ENCODE data around the gene MAFG. TPM values are rescaled to one million over a fixed set of nuclear protein-coding genes. Genes with fewer than 3 reads are reported as not detected.

Gene MAFG
- total RNA-seq, 4 donors from 2014 or later = 37.1 to 65.5 (median 51.9) TPM

- Histone ChIP-seq H3K27me3 (peaks cover 7 to 21% (median 19%) of the 10 kb centered on the region in 3 donors), H3K36me3 (no peaks in the 10 kb centered on the region), H3K27ac (peak overlapping the region; percentile 61 to 90 (median 82)), H3K4me3 (peak overlapping the region; percentile 4 to 46 (median 28)), H3K9me3 (no peaks in the 10 kb centered on the region), H3K4me1 (peaks cover 12 to 23% of the 10 kb centered on the region in 2 donors)
- TF ChIP-seq POLR2A (IDR thresholded peaks at IDR 0.05) = peak; percentile 11 to 53
- no peak for TF ChIP-seq CTCF (IDR thresholded peaks at IDR 0.05 in 4 of 5, conservative IDR thresholded peaks at IDR 0.05 in 1 of 5)
- ATAC-seq (peak in 1 of 2 donors; percentile 11), DNase-seq (no peak)
- intact Hi-C loops (cut with DNase I; ENCODE audit: low total_unique reads) (loop anchor here (2.0 kb wide), 1 partner anchor 15 kb away; the partner anchor contains the start of gene ASPSCR1), in situ Hi-C loops (cut with MboI; ENCODE audit: low sequenced_read_pairs in 4 of 4) (loop anchor here in 1 of 4 donors (5.0 kb wide), 1 partner anchor 60 kb away; the partner anchor contains the start of genes CENPX and LRRC45)
Measured at GRCh38 chr17:81961521-81962498, 34.3 kb upstream of the MAFG start.

- TF ChIP-seq CTCF (IDR thresholded peaks at IDR 0.05 in 4 of 5, conservative IDR thresholded peaks at IDR 0.05 in 1 of 5) (peak in 3 of 5 experiments; percentile 19 to 53 (median 39)), POLR2A (IDR thresholded peaks at IDR 0.05) (no peak)
- intact Hi-C loops (cut with DNase I; ENCODE audit: low total_unique reads) (no loop called here), in situ Hi-C loops (cut with MboI; ENCODE audit: low sequenced_read_pairs in 4 of 4) (loop anchor here in 1 of 4 donors (5.0 kb wide), 1 partner anchor 61 kb away; the partner anchor contains the start of genes CENPX and LRRC45)
- Histone ChIP-seq H3K4me3 (peak within 1 kb of the TSS; percentile 40 to 54 (median 48)), H3K27me3 (peaks cover 7 to 21% (median 19%) of the 10 kb centered on the region in 3 donors), H3K27ac (peak within 1 kb of the TSS; percentile 61 to 90 (median 82)), H3K36me3 (no peaks in the 10 kb centered on the region), H3K4me1 (peaks cover 12 to 23% of the 10 kb centered on the region in 2 donors), H3K9me3 (no peaks in the 10 kb centered on the region)
- ATAC-seq = peak in 1 of 2 donors; percentile 47
- peak in 1 of 2 donors; percentile 39 for DNase-seq
Measured at GRCh38 chr17:81961087-81961511, 33.6 kb upstream of the MAFG start, which contains the start of gene NOTUM. NOTUM (minus strand) TSS chr17:81961187; CDS start chr17:81960909, 278 bp downstream.

- Histone ChIP-seq H3K4me3 (peak overlapping the region; percentile 40 to 54 (median 48)), H3K36me3 (no peaks in the 10 kb centered on the region), H3K4me1 (peaks cover 12 to 23% of the 10 kb centered on the region in 2 donors), H3K9me3 (no peaks in the 10 kb centered on the region), H3K27ac (peak overlapping the region in 2 of 4 donors; percentile 34 to 50), H3K27me3 (peaks cover 7 to 21% (median 19%) of the 10 kb centered on the region in 3 donors)
- in situ Hi-C loops (cut with MboI; ENCODE audit: low sequenced_read_pairs in 4 of 4) (loop anchor here in 1 of 4 donors (5.0 kb wide), 1 partner anchor 62 kb away; the partner anchor contains the start of genes CENPX and LRRC45), intact Hi-C loops (cut with DNase I; ENCODE audit: low total_unique reads) (no loop called here)
- ATAC-seq (peak in 1 of 2 donors; percentile 3), DNase-seq (no peak)
- TF ChIP-seq CTCF (IDR thresholded peaks at IDR 0.05 in 4 of 5, conservative IDR thresholded peaks at IDR 0.05 in 1 of 5) (no peak), POLR2A (IDR thresholded peaks at IDR 0.05) (no peak)
Measured at GRCh38 chr17:81960130-81960958, 32.8 kb upstream of the MAFG start.

Data from gastrocnemius medialis (tissue), 4 donors.